Activated naive CD4-positive, alpha-beta T cell treated with anti-CD3 and anti-CD28 coated beads for 36 hours (primary cell): ENCODE results near the gene DTWD2. TPM values are rescaled to one million over a fixed set of nuclear protein-coding genes. Genes with fewer than 3 reads are reported as not detected.
"Not testable (repeated sequence)": the region's sequence is repeated elsewhere in the genome, so short reads cannot be mapped to it uniquely, and the experiment has no call there.

Experiments
- CTCF ChIA-PET: fragments of 350-600 bp; sonication (Branson Sonifier 250); formaldehyde crosslinking; loops from one replicate; lab custom pipeline; 2021; ENCODE audit warnings: antibody characterized with exemption; lab: Charles Lee
- DNase-seq: peaks from one replicate; pipeline ENCODE4 v3.0.0-alpha.2; 2020
- H3K27ac Mint-ChIP-seq: one replicate; pipeline ENCODE4 v1.8.0; 2021; ENCODE audit warnings: mild to moderate bottlenecking, mixed read lengths
- H3K27me3 Mint-ChIP-seq: one replicate; pipeline ENCODE4 v1.8.0; 2021; ENCODE audit warnings: low read depth, mixed read lengths
- H3K36me3 Mint-ChIP-seq: one replicate; pipeline ENCODE4 v1.8.0; 2021; ENCODE audit warnings: low read depth, mixed read lengths
- H3K4me1 Mint-ChIP-seq: one replicate; pipeline ENCODE4 v1.8.0; 2021; ENCODE audit warnings: low read depth, mixed read lengths
- H3K4me3 Mint-ChIP-seq: one replicate; pipeline ENCODE4 v1.8.0; 2021; ENCODE audit warnings: mild to moderate bottlenecking, moderate library complexity, mixed read lengths
- H3K9me3 Mint-ChIP-seq: one replicate; pipeline ENCODE4 v1.8.0; 2021; ENCODE audit warnings: mixed read lengths
- intact Hi-C: fragments of 100-400 bp; cut with micrococcal nuclease; formaldehyde crosslinking; loops from one replicate; pipeline ENCODE4 v1.15.1; 2023
- total RNA-seq, 2 experiments: library from RNA; stranded (reverse); gene quantifications; one replicate each; pipeline ENCODE4 v1.2.3, GENCODE V29; 2021

The DTWD2 gene
- total RNA-seq, 2 experiments from 2014 or later: 4.0 to 5.5 TPM

- CTCF ChIA-PET: interaction anchor here (0.6 to 2.0 kb wide), 23 partner anchors 8 to 419 kb away, joined by 3 to 19 read pairs (median 4); partner anchors contain the start of gene DTWD2
- Mint-ChIP-seq H3K4me3 (no peak overlapping the region), H3K4me1 (peaks cover 5% of the 10 kb centered on the region), H3K9me3 (peaks cover 7% of the 10 kb centered on the region), H3K27ac (no peak overlapping the region), H3K27me3 (no peaks in the 10 kb centered on the region), H3K36me3 (no peaks in the 10 kb centered on the region)
- intact Hi-C loops: no loop called here
- no peak for DNase-seq
Measured at GRCh38 chr5:119021149-119021732, 32.9 kb upstream of the DTWD2 start.

GRCh38 chr5:119019949-119020348 lies 31.6 kb upstream of the DTWD2 start:
- no peak overlapping the region for H3K27ac Mint-ChIP-seq
- DNase-seq: no peak
- H3K4me1 Mint-ChIP-seq: peaks cover 5% of the 10 kb centered on the region
- no peak overlapping the region for H3K4me3 Mint-ChIP-seq
- peaks cover 2% of the 10 kb centered on the region for H3K9me3 Mint-ChIP-seq
- H3K36me3 Mint-ChIP-seq: no peaks in the 10 kb centered on the region
- no peaks in the 10 kb centered on the region for H3K27me3 Mint-ChIP-seq
- intact Hi-C loops: no loop called here
- CTCF ChIA-PET: interaction anchor here (0.7 to 2.0 kb wide), 5 partner anchors 11 to 415 kb away, joined by 3 to 15 read pairs (median 5); no protein-coding TSS in a partner anchor

- H3K36me3 Mint-ChIP-seq: no peaks in the 10 kb centered on the region
- H3K4me1 Mint-ChIP-seq: peaks cover 5% of the 10 kb centered on the region
- H3K4me3 Mint-ChIP-seq: no peak overlapping the region
- DNase-seq: no peak
- intact Hi-C loops: no loop called here
- no peaks in the 10 kb centered on the region for H3K9me3 Mint-ChIP-seq
- CTCF ChIA-PET: interaction anchor here (1.0 to 2.0 kb wide), 2 partner anchors 11 to 392 kb away, joined by 3 to 15 read pairs; no protein-coding TSS in a partner anchor
- H3K27ac Mint-ChIP-seq: no peak overlapping the region
- no peaks in the 10 kb centered on the region for H3K27me3 Mint-ChIP-seq
Measured at GRCh38 chr5:119019501-119019900, 31.2 kb upstream of the DTWD2 start.

DNA sequence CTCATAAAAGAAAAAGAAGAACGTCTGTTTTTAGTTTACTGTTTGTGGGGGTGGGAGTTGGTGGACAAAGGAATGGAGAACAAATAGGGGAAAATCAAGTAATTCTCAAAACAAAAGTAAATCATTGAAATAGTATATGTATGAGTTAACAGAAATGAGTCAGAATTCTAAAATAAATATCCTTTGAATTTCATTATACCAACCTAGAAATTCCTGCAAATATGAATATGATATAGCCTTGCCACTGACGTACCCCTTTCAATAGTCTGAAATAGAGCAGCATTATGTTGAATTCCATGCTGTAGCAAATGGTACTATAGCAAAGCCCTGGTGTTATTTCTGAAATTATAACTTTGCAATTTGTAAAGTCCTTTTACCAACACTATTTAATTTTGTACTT lies 29.6 kb upstream of the DTWD2 start:
- DNase-seq: no peak
- H3K27ac Mint-ChIP-seq: no peak overlapping the region
- no peaks in the 10 kb centered on the region for H3K9me3 Mint-ChIP-seq
- H3K4me3 Mint-ChIP-seq: no peak overlapping the region
- peaks cover 5% of the 10 kb centered on the region for H3K4me1 Mint-ChIP-seq
- H3K36me3 Mint-ChIP-seq: no peaks in the 10 kb centered on the region
- H3K27me3 Mint-ChIP-seq: no peaks in the 10 kb centered on the region
- CTCF ChIA-PET: interaction anchor here (0.9 to 1.0 kb wide), 2 partner anchors 239 to 394 kb away, joined by 3 to 4 read pairs; no protein-coding TSS in a partner anchor
- intact Hi-C loops: no loop called here

GRCh38 chr5:119016125-119016774 lies 27.9 kb upstream of the DTWD2 start:
- no peak overlapping the region for H3K4me3 Mint-ChIP-seq
- CTCF ChIA-PET: no interaction called here
- H3K27ac Mint-ChIP-seq: no peak overlapping the region
- no peaks in the 10 kb centered on the region for H3K9me3 Mint-ChIP-seq
- H3K36me3 Mint-ChIP-seq: no peaks in the 10 kb centered on the region
- intact Hi-C loops: no loop called here
- no peaks in the 10 kb centered on the region for H3K4me1 Mint-ChIP-seq
- no peak for DNase-seq
- no peaks in the 10 kb centered on the region for H3K27me3 Mint-ChIP-seq

GRCh38 chr5:119011186-119011585 lies 22.8 kb upstream of the DTWD2 start:
- Mint-ChIP-seq H3K4me3 (no peak overlapping the region), H3K27me3 (no peaks in the 10 kb centered on the region), H3K9me3 (no peaks in the 10 kb centered on the region), H3K36me3 (no peaks in the 10 kb centered on the region), H3K4me1 (no peaks in the 10 kb centered on the region), H3K27ac (no peak overlapping the region)
- CTCF ChIA-PET: interaction anchor here (1.4 kb wide), 2 partner anchors 11 to 13 kb away, joined by 3 to 4 read pairs; no protein-coding TSS in a partner anchor
- DNase-seq: no peak
- intact Hi-C loops: no loop called here

GRCh38 chr5:119010206-119010605 lies 21.9 kb upstream of the DTWD2 start:
- no peak for DNase-seq
- no peak overlapping the region for H3K4me3 Mint-ChIP-seq
- no peaks in the 10 kb centered on the region for H3K27me3 Mint-ChIP-seq
- no peaks in the 10 kb centered on the region for H3K36me3 Mint-ChIP-seq
- intact Hi-C loops: no loop called here
- H3K9me3 Mint-ChIP-seq: no peaks in the 10 kb centered on the region
- H3K27ac Mint-ChIP-seq: no peak overlapping the region
- CTCF ChIA-PET: no interaction called here
- no peaks in the 10 kb centered on the region for H3K4me1 Mint-ChIP-seq

GRCh38 chr5:119009131-119009530 lies 20.8 kb upstream of the DTWD2 start:
- H3K4me1 Mint-ChIP-seq: no peaks in the 10 kb centered on the region
- H3K27ac Mint-ChIP-seq: no peak overlapping the region
- DNase-seq: no peak
- no peak overlapping the region for H3K4me3 Mint-ChIP-seq
- H3K27me3 Mint-ChIP-seq: no peaks in the 10 kb centered on the region
- CTCF ChIA-PET: interaction anchor here (1.1 kb wide), 1 partner anchor 403 kb away, joined by 3 read pairs; no protein-coding TSS in a partner anchor
- no peaks in the 10 kb centered on the region for H3K9me3 Mint-ChIP-seq
- no peaks in the 10 kb centered on the region for H3K36me3 Mint-ChIP-seq
- intact Hi-C loops: no loop called here

GRCh38 chr5:118999696-119000095 lies 11.3 kb upstream of the DTWD2 start:
- intact Hi-C loops: no loop called here
- CTCF ChIA-PET: interaction anchor here (0.6 to 1.3 kb wide), 2 partner anchors 12 to 586 kb away, joined by 3 to 5 read pairs; partner anchors contain the start of gene DTWD2
- Mint-ChIP-seq H3K4me3 (no peak overlapping the region), H3K27ac (no peak overlapping the region), H3K27me3 (peaks cover 2% of the 10 kb centered on the region), H3K4me1 (no peaks in the 10 kb centered on the region), H3K9me3 (peaks cover 30% of the 10 kb centered on the region), H3K36me3 (peaks cover 4% of the 10 kb centered on the region)
- DNase-seq: no peak

DNA sequence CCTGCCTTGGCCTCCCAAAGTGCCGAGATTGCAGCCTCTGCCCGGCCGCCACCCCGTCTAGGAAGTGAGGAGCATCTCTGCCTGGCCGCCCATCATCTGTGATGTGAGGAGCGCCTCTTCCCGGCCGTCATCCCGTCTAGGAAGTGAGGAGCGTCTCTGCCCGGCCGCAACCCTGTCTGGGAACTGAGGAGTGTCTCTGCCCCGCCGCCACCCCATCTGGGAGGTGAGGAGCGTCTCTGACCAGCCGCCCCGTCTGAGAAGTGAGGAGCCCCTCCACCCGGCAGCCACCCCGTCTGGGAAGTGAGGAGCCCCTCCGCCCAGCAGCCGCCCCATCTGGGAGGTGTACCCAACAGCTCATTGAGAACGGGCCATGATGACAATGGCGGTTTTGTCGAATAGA lies 10.5 kb upstream of the DTWD2 start:
- H3K36me3 Mint-ChIP-seq, intact Hi-C loops, H3K27me3 Mint-ChIP-seq, DNase-seq, H3K27ac Mint-ChIP-seq, H3K4me1 Mint-ChIP-seq, H3K4me3 Mint-ChIP-seq, CTCF ChIA-PET: not testable (repeated sequence)
- peaks cover 30% of the 10 kb centered on the region for H3K9me3 Mint-ChIP-seq

DNA sequence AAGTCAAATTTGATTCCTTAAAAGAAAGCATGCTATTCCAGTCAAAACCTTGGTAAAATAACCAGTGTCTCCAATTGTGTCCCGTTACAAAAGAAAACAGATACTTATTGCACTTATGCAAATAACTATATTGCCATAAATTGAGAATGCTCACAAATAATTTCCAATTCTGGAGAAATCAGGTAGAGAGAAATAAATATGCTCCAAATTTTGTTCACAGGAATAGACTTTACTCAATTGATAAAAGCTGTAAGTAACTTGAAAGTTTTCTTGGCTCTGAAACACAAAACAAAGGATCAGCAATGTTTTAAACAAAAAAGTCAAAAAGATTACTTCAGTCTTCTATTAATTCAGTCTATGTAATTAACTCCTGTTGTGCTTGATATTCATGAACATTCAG lies 7.8 kb upstream of the DTWD2 start:
- CTCF ChIA-PET: interaction anchor here (2.8 kb wide), 1 partner anchor 8 kb away, joined by 12 read pairs; the partner anchor contains the start of gene DTWD2
- DNase-seq: no peak
- H3K9me3 Mint-ChIP-seq: peaks cover 36% of the 10 kb centered on the region
- no peak overlapping the region for H3K27ac Mint-ChIP-seq
- H3K4me3 Mint-ChIP-seq: no peak overlapping the region
- intact Hi-C loops: no loop called here
- H3K4me1 Mint-ChIP-seq: no peaks in the 10 kb centered on the region
- H3K36me3 Mint-ChIP-seq: peaks cover 4% of the 10 kb centered on the region
- peaks cover 2% of the 10 kb centered on the region for H3K27me3 Mint-ChIP-seq

- Mint-ChIP-seq H3K36me3 (peaks cover 4% of the 10 kb centered on the region), H3K27ac (no peak overlapping the region), H3K4me3 (no peak overlapping the region), H3K27me3 (peaks cover 2% of the 10 kb centered on the region), H3K9me3 (peaks cover 32% of the 10 kb centered on the region), H3K4me1 (no peaks in the 10 kb centered on the region)
- CTCF ChIA-PET: no interaction called here
- intact Hi-C loops: no loop called here
- DNase-seq: no peak
Measured at GRCh38 chr5:118994595-118994994, 6.2 kb upstream of the DTWD2 start.
